MCF 10A (cell line): Measurements from ENCODE around the gene AURKB. TPM values are rescaled to one million over a fixed set of nuclear protein-coding genes. Genes with fewer than 3 reads are reported as not detected.
A peak's percentile ranks its signal among the peaks of the same experiment; 100 is the strongest.

Source experiments
- BruUV-seq: library from RNA; stranded (reverse); fragments of 400-500 nt; replicated peaks from 2 replicates; lab custom pipeline; 2021; lab: Mats Ljungman, UMichigan
- CTCF ChIA-PET: fragments of 300-600 bp; sonication (Branson Sonifier 250); formaldehyde crosslinking; extraction: SDS; loops from one replicate; lab custom pipeline; 2021; ENCODE audit warnings: antibody characterized with exemption, inconsistent platforms; lab: Yijun Ruan, JAX
- POLR2A ChIA-PET: fragments of 300-600, 350-650 bp; sonication (Branson Sonifier 250); formaldehyde crosslinking; extraction: SDS; loops from one replicate; lab custom pipeline; 2020; ENCODE audit warnings: antibody characterized with exemption, inconsistent platforms; lab: Yijun Ruan, JAX
- DNase-seq: peaks from one replicate; pipeline ENCODE4 v3.0.0-alpha.2; 2018; ENCODE audit not compliant: unreplicated experiment
- H3K27ac Mint-ChIP-seq: one replicate; pipeline ENCODE4 v1.8.0; 2022; ENCODE audit warnings: mild to moderate bottlenecking, low read depth, mixed read lengths; ENCODE audit not compliant: unreplicated experiment
- H3K27me3 Mint-ChIP-seq: one replicate; pipeline ENCODE4 v1.8.0; 2022; ENCODE audit warnings: mixed read lengths; ENCODE audit not compliant: insufficient read depth, unreplicated experiment
- H3K36me3 Mint-ChIP-seq: one replicate; pipeline ENCODE4 v1.8.0; 2022; ENCODE audit warnings: mild to moderate bottlenecking, moderate library complexity, mixed read lengths; ENCODE audit not compliant: insufficient read depth, unreplicated experiment
- H3K4me1 Mint-ChIP-seq: one replicate; pipeline ENCODE4 v1.8.0; 2022; ENCODE audit warnings: mixed read lengths; ENCODE audit not compliant: insufficient read depth, unreplicated experiment
- H3K4me3 Mint-ChIP-seq: one replicate; pipeline ENCODE4 v1.8.0; 2022; ENCODE audit warnings: mild to moderate bottlenecking, moderate library complexity, mixed read lengths; ENCODE audit not compliant: unreplicated experiment
- H3K9me3 Mint-ChIP-seq: one replicate; pipeline ENCODE4 v1.8.0; 2022; ENCODE audit warnings: mixed read lengths; ENCODE audit not compliant: unreplicated experiment
- intact Hi-C: fragments of 100-400 bp; cut with micrococcal nuclease; formaldehyde crosslinking; loops from 2 replicates; pipeline ENCODE4 v1.14.1; 2022
- total RNA-seq: library from RNA; stranded (reverse); gene quantifications from 2 replicates; pipeline ENCODE4 v1.2.3, GENCODE V29; 2022
- TF ChIP-seq, protein P1 (sequence below): fragments of 200-600 bp; IDR thresholded peaks from one replicate; pipeline ENCODE4 v1.8.0; 2022; ENCODE audit warnings: antibody characterized with exemption, mild to moderate bottlenecking; ENCODE audit not compliant: unreplicated experiment

The AURKB gene
- total RNA-seq, 1 experiment from 2014 or later: 33.6 TPM

DNA sequence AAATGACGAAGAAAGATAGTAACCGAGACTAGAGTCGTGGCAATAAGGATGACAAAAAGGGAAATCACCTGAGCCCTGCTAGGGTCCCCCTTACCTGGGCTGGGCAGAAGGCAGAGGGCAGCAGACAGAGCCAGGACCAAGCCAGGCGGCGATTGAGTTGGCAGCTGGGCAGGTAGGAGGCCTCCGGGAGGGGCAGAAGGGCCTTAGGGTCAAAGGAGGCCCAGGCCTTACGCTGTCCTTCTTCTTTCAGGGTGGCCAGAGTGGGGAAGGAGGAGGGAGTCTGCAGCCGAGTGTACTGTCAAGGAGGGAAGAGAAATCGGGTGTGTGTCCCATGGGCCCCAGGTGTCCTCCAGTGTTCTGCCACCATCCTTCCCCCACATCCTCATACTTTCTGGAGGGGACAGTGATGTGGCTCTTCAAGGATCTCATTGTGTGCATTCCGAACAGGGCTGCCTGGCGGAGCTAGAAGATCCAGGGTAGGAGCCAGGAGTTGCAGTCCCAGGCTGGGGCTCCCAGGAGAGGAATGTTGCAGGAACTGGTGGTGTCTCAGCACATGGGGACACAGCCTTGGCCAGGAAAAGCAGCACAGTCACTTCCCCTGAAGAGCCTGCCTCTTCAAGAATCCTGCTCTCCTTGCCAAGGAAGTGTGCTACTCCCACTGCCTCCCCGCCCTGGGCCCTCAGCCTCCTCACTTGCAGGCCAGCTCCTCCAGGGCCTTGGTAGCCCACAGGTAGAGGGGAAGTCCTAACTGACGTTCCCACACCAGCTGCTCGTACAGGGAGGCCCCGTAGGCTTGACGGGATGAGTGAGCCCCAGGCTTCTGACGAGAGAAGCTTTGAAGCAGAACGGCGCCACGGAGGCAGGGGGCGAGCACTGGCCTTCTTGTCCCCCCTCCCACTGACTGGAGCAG is 24.2 kb upstream of the AURKB start:
- TF ChIP-seq, protein P1, sequence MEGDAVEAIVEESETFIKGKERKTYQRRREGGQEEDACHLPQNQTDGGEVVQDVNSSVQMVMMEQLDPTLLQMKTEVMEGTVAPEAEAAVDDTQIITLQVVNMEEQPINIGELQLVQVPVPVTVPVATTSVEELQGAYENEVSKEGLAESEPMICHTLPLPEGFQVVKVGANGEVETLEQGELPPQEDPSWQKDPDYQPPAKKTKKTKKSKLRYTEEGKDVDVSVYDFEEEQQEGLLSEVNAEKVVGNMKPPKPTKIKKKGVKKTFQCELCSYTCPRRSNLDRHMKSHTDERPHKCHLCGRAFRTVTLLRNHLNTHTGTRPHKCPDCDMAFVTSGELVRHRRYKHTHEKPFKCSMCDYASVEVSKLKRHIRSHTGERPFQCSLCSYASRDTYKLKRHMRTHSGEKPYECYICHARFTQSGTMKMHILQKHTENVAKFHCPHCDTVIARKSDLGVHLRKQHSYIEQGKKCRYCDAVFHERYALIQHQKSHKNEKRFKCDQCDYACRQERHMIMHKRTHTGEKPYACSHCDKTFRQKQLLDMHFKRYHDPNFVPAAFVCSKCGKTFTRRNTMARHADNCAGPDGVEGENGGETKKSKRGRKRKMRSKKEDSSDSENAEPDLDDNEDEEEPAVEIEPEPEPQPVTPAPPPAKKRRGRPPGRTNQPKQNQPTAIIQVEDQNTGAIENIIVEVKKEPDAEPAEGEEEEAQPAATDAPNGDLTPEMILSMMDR: no peak
- H3K4me3 Mint-ChIP-seq: no peak overlapping the region
- H3K27ac Mint-ChIP-seq: no peak overlapping the region
- intact Hi-C loops: no loop called here
- DNase-seq: no peak
- BruUV-seq: no TSS peak
- H3K9me3 Mint-ChIP-seq: no peaks in the 10 kb centered on the region
- ChIA-PET POLR2A (interaction anchor here (0.8 to 1.7 kb wide), 3 partner anchors 7 to 13 kb away, joined by 3 to 7 read pairs (median 6); partner anchors contain the start of gene CTC1), CTCF (no interaction called here)
- no peaks in the 10 kb centered on the region for H3K27me3 Mint-ChIP-seq
- peaks cover 5% of the 10 kb centered on the region for H3K4me1 Mint-ChIP-seq
- H3K36me3 Mint-ChIP-seq: peaks cover 77% of the 10 kb centered on the region

DNA sequence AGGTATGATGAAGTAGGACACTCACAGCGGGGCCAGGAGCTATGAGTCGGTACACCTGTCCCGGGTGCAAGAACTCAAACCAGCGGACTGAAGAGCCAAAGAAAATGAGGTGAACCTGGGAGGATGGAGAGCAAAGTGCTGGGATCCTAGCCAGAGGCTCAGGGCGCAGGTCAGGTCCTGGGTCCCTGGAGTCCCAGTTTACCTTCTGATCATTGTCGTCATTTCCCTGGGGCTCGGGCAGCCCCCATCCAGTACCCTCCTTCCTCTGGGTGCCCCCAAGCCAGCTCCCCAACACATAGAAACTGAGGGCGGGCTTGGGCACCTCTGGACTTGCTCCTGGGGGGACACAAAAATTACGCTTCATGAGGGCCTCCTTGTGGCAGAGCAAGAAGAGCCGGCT is 21.3 kb upstream of the AURKB start:
- no peak overlapping the region for H3K4me3 Mint-ChIP-seq
- CTCF ChIA-PET: interaction anchor here (0.6 kb wide), 1 partner anchor 545 kb away, joined by 3 read pairs; no protein-coding TSS in a partner anchor
- no peaks in the 10 kb centered on the region for H3K9me3 Mint-ChIP-seq
- no peak overlapping the region for H3K27ac Mint-ChIP-seq
- H3K27me3 Mint-ChIP-seq: no peaks in the 10 kb centered on the region
- TF ChIP-seq, protein P1: no peak
- POLR2A ChIA-PET: interaction anchor here (1.0 to 13.2 kb wide), 2 partner anchors 16 to 64 kb away, joined by 3 to 269 read pairs; partner anchors contain the start of genes CTC1, PFAS and SLC25A35
- H3K4me1 Mint-ChIP-seq: peaks cover 16% of the 10 kb centered on the region
- H3K36me3 Mint-ChIP-seq: peaks cover 82% of the 10 kb centered on the region
- no peak for DNase-seq
- intact Hi-C loops: no loop called here
- BruUV-seq: no TSS peak

DNA sequence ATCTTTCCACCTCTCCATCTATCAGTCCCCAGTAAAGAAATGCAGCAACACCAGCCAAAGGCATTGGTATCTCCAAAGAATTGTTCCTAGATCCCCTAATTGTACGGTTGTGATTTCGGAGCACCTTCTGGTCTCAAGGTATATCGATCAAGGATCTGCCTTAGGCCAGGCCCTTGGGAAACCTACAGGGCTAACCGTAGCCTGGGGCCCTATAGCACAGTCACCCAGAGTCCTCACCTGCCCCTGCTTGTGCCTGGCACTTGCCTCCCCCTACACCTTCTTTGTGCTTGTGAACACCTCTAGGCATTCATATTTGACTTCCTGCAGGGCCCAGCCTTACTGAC is 16.8 kb upstream of the AURKB start:
- Mint-ChIP-seq H3K4me1 (peaks cover 24% of the 10 kb centered on the region), H3K4me3 (peak overlapping the region; percentile 75), H3K27me3 (no peaks in the 10 kb centered on the region), H3K9me3 (no peaks in the 10 kb centered on the region), H3K36me3 (peaks cover 71% of the 10 kb centered on the region), H3K27ac (peak overlapping the region; percentile 92)
- TF ChIP-seq, protein P1: no peak
- ChIA-PET CTCF (interaction anchor here (0.7 kb wide), 1 partner anchor 167 kb away, joined by 3 read pairs; no protein-coding TSS in a partner anchor), POLR2A (interaction anchor here (0.6 to 13.2 kb wide), 13 partner anchors 8 to 234 kb away, joined by 3 to 352 read pairs (median 6); partner anchors contain the start of genes ALOXE3, AURKB, BORCS6 and CTC1)
- intact Hi-C loops: no loop called here
- DNase-seq: no peak
- no TSS peak for BruUV-seq
